ENCODE measurements around the gene CRLF1.
A peak's percentile ranks its signal among the peaks of the same experiment; 100 is the strongest.

GRCh38 chr19:18612772-18613588 is 6.4 kb upstream of the CRLF1 start, which contains the start of gene TMEM59L:
- no peak for TF ChIP-seq ASH2L (IDR thresholded peaks at IDR 0.05; ENCODE audit: low read length)
- no peak for TF ChIP-seq RAD21 (IDR thresholded peaks at IDR 0.05 in 1 of 2, conservative IDR thresholded peaks at IDR 0.05 in 1 of 2; ENCODE audit: low read depth in 2 of 2, low read length in 2 of 2)
- TF ChIP-seq CHD1 (IDR thresholded peaks at IDR 0.05; ENCODE audit: low read depth, low read length) = no peak
- no peak for TF ChIP-seq JUN (IDR thresholded peaks at IDR 0.05; ENCODE audit: low read depth, low read length)
- no peak for TF ChIP-seq MAFK (IDR thresholded peaks at IDR 0.05; ENCODE audit: low read depth, low read length)
- TF ChIP-seq CTCF (IDR thresholded peaks at IDR 0.05; ENCODE audit: control extremely low read depth in 1 of 3, insufficient read depth in 1 of 3, low read depth in 1 of 3, low read length in 3 of 3) = no peak
- no peak for TF ChIP-seq EP300 (IDR thresholded peaks at IDR 0.05; ENCODE audit: borderline replicate concordance in 1 of 2, low read depth in 2 of 2, low read length in 2 of 2)
- peak; percentile 83 for TF ChIP-seq EZH2 (IDR thresholded peaks at IDR 0.05; ENCODE audit: low read depth, low read length, severe bottlenecking)
- TF ChIP-seq RFX5 (IDR thresholded peaks at IDR 0.05; ENCODE audit: borderline replicate concordance, low read depth, low read length) = no peak
- TF ChIP-seq MAX (IDR thresholded peaks at IDR 0.05) = peak; percentile 35; the same call in 1 of the 2 replicates
- no peak for TF ChIP-seq POLR2A (IDR thresholded peaks at IDR 0.05; ENCODE audit: control extremely low read depth in 1 of 2, low read depth in 2 of 2, low read length in 2 of 2)
- TF ChIP-seq SIN3A (conservative IDR thresholded peaks at IDR 0.05 in 1 of 2, IDR thresholded peaks at IDR 0.05 in 1 of 2; ENCODE audit: low read depth in 1 of 2, low read length in 2 of 2) = no peak
- TF ChIP-seq ZNF274 (IDR thresholded peaks at IDR 0.05; ENCODE audit: borderline replicate concordance, extremely low read depth, low read length) = no peak
- TF ChIP-seq YY1 (IDR thresholded peaks at IDR 0.05; ENCODE audit: low read depth, low read length) = no peak

Data from H1 (cell line).